Pancreas (tissue), 10 donors: ENCODE data around the gene CKAP4. TPM values are rescaled to one million over a fixed set of nuclear protein-coding genes. Genes with fewer than 3 reads are reported as not detected.
A peak's percentile ranks its signal among the peaks of the same experiment; 100 is the strongest.

Experiments used
- ATAC-seq, 4 donors: fragments of 200-7000 bp; cut with Tn5 transposase; one replicate each; pipeline versions ENCODE4 v1.8.0 to v1.9.1; 2020; ENCODE audit warnings: mild to moderate bottlenecking in 4 of 4, moderate library complexity in 4 of 4
- DNase-seq, 6 donors: peaks; one replicate each; pipeline ENCODE4 v3.0.0-alpha.2; 2020
- FAIRE-seq: peaks from 2 replicates; lab custom pipeline; 2012; peaks lifted over from hg19 to GRCh38; lab: Jason Lieb, UNC
- H3K27ac ChIP-seq, 4 donors: fragments of 200-600 bp; sonication (generic); 1 replicate in 3 of 4; 2 replicates in 1 of 4; pipeline versions ENCODE4 v1.5.0 to v1.8.0; 2020
- H3K27me3 ChIP-seq, 4 donors: fragments of 200-600 bp; one replicate each; pipeline ENCODE4 v1.8.0; 2021
- H3K36me3 ChIP-seq, 3 donors: fragments of 200-600 bp; sonication (generic) in 1 of 3; one replicate each; pipeline versions ENCODE4 v1.5.0 to v1.8.0; 2020 to 2021
- H3K4me1 ChIP-seq, 3 donors: fragments of 200-600 bp; one replicate each; pipeline ENCODE4 v1.8.0; 2021
- H3K4me3 ChIP-seq, 4 donors: fragments of 200-600 bp; sonication (generic) in 2 of 4; one replicate each; pipeline versions ENCODE4 v1.5.0 to v1.8.0; 2020 to 2021
- H3K9me3 ChIP-seq, 4 donors: fragments of 200-600 bp; one replicate each; pipeline ENCODE4 v1.8.0; 2021
- WGBS, 2 donors: extraction: QIAGEN DNeasy Blood & Tissue Kit; methylation state at CpG; one replicate each; pipeline ENCODE4 v1.1.7; 2013; 5-methylcytosine and 5-hydroxymethylcytosine counted together
- intact Hi-C, 3 donors: fragments of 100-400 bp; cut with DNase I; formaldehyde crosslinking; loops; one replicate each; pipeline versions ENCODE4 v1.11.1 to v1.14.2; 2022
- polyA plus RNA-seq, 2 donors: library from polyadenylated mRNA; stranded (reverse); fragments of 200-250 nt; gene quantifications; one replicate each; pipeline ENCODE4 v1.2.3, GENCODE V29; 2013
- total RNA-seq, 6 donors: library from RNA; stranded (reverse); fragmentation: NEBNext Ultra II Directional in 4 of 6; extraction: Animal tissue kit (Norgen Biotek cat#: 25700) in 4 of 6; gene quantifications; one replicate each; pipeline versions ENCODE4 v1.2.1 to v1.2.4, GENCODE V29; 2021 to 2023
- TF ChIP-seq, protein P1 (sequence below), 4 donors: fragments of 200-600 bp; sonication (generic) in 3 of 4; IDR thresholded peaks; one replicate each; pipeline versions ENCODE4 v1.5.0 to v1.8.0; 2021; ENCODE audit warnings: antibody characterized with exemption in 4 of 4
- donor health status: healthy with polysubstance abuse.
- donor health status: DM: no; HTN: no; CAD: no; lungs with moderate emphysema.
- donor health status: DM: no; HTN: no; CAD: no.
- donor health status: control.
- donor health status: control.
- donor health status: Bipolar disorder and iron deficiency.
- donor health status: DM: yes; HTN: yes; CAD: no.
- donor health status: DM: no; HTN: no; CAD: no.
- donor health status: DM: no; HTN: no; CAD: no.
- donor health status: DM: yes; HTN: yes; CAD: no.

Gene CKAP4, protein sequence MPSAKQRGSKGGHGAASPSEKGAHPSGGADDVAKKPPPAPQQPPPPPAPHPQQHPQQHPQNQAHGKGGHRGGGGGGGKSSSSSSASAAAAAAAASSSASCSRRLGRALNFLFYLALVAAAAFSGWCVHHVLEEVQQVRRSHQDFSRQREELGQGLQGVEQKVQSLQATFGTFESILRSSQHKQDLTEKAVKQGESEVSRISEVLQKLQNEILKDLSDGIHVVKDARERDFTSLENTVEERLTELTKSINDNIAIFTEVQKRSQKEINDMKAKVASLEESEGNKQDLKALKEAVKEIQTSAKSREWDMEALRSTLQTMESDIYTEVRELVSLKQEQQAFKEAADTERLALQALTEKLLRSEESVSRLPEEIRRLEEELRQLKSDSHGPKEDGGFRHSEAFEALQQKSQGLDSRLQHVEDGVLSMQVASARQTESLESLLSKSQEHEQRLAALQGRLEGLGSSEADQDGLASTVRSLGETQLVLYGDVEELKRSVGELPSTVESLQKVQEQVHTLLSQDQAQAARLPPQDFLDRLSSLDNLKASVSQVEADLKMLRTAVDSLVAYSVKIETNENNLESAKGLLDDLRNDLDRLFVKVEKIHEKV
- total RNA-seq = 10 to 100 TPM; 19.8 to 45.3 (median 28.4) TPM
- polyA plus RNA-seq = 10 to 100 TPM in 1 of 2 donors, 1 to 10 TPM in 1; 5.6 to 14.3 TPM

DNA sequence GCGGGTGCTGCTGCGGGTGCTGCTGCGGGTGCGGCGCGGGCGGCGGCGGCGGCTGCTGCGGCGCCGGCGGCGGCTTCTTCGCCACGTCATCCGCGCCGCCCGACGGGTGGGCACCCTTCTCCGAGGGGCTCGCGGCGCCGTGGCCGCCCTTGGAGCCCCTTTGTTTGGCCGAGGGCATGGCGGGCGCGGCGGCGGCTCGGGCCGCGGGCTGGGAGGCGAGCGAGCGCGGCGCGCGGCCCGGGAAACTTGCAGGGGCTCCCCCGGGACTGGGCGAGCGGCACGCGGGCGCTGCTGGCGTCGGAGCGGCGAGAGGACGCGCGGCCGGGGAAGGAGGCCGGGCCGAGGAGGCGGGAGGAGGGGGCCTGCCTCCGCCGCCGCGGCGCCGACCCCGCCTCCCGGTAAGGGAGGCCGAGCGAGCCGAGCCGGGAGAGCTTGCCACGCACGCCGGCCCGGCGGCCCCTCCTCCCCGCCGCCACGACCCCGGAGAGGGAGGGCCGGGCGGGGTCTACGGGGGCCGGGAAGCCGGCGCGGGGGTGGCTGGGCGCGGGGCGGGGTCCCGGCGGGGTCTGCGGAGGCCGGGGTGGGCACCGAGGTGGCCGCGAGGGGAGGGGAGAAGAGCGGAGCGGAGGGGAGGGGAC lies at the start of gene CKAP4:
Gene CKAP4, minus strand, starts transcription at position 347 of the 638 bp plus-strand sequence. Its CDS starts 169 bp downstream, at position 178.
- peak within 1 kb of the TSS; percentile 90 to 99 (median 98) for H3K27ac ChIP-seq
- peak; percentile 78 to 93 (median 85) for DNase-seq
- TF ChIP-seq, protein P1, sequence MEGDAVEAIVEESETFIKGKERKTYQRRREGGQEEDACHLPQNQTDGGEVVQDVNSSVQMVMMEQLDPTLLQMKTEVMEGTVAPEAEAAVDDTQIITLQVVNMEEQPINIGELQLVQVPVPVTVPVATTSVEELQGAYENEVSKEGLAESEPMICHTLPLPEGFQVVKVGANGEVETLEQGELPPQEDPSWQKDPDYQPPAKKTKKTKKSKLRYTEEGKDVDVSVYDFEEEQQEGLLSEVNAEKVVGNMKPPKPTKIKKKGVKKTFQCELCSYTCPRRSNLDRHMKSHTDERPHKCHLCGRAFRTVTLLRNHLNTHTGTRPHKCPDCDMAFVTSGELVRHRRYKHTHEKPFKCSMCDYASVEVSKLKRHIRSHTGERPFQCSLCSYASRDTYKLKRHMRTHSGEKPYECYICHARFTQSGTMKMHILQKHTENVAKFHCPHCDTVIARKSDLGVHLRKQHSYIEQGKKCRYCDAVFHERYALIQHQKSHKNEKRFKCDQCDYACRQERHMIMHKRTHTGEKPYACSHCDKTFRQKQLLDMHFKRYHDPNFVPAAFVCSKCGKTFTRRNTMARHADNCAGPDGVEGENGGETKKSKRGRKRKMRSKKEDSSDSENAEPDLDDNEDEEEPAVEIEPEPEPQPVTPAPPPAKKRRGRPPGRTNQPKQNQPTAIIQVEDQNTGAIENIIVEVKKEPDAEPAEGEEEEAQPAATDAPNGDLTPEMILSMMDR (IDR thresholded peaks at IDR 0.05) = no peak
- 0 to 1% methylated on average over 30 to 102 of the region's 102 CpGs for WGBS, 2 donors
- no peak for FAIRE-seq
- no peaks in the 10 kb centered on the region for H3K9me3 ChIP-seq
- H3K4me1 ChIP-seq = peaks cover 0 to 24% (median 12%) of the 10 kb centered on the region in 3 donors
- H3K36me3 ChIP-seq = no peaks in the 10 kb centered on the region
- H3K4me3 ChIP-seq = peak within 1 kb of the TSS; percentile 68 to 94 (median 87)
- no peaks in the 10 kb centered on the region for H3K27me3 ChIP-seq
- peak; percentile 75 to 86 (median 78) for ATAC-seq
- intact Hi-C loops = no loop called here

DNA sequence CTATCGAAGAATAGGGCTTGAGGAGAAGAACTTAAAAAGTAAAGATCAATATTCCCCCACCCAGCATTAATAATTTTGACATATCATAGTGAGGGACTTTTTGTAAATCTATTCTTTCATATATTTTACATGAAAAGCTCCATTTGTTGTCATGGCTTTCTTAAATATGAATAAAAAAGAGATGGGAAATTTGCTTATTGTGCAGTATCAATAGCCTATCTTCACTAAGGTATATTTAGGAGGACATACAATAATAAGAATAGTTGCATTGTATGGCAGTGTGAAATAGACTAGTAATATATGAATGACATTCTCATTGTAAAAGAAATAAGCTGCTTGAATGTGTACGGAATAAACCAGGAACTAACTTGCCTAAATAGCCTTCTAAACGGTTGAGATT lies 49.3 kb upstream of the CKAP4 start:
- Histone ChIP-seq H3K9me3 (no peaks in the 10 kb centered on the region), H3K27me3 (no peaks in the 10 kb centered on the region), H3K27ac (no peak overlapping the region), H3K4me1 (peaks cover 0 to 13% (median 0%) of the 10 kb centered on the region in 3 donors), H3K4me3 (no peak overlapping the region), H3K36me3 (no peaks in the 10 kb centered on the region)
- WGBS, 2 donors = 77 to 85% methylated on average over 3 of the region's 3 CpGs
- intact Hi-C loops = no loop called here
- FAIRE-seq = no peak
- DNase-seq = no peak
- ATAC-seq = no peak
- TF ChIP-seq, protein P1 (IDR thresholded peaks at IDR 0.05) = no peak

DNA sequence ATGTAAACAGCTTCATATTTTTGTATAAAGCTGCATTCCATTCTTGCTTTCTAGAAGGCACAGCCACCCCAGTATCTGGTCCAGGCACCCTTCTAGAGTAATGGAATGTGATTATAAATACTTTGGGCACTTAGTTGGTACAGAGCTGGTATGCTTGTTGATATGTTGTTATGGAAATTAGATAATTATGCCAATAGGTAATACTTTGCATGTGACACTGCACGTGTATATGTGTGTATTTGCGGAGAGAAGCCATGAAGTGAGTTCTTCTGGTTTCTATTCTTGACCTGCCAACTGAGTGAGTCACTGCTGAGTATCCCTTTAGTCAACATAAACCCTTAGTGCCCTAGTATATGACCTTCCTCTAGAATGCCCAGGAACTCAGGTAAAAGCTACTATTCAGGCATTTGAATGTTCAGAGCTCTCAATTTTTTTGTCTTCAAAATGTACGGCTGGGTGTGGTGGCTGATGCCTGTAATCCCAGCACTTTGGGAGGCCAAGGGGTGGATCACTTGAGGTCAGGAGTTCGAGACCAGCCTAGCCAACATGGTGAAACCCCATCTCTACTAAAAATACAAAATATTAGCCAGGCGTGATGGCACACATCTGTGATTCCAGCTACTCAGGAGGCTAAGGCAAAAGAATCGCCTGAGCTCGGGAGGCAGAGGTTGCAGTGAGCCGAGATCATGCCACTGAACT lies 48.5 kb upstream of the CKAP4 start:
- no peak overlapping the region for H3K4me3 ChIP-seq
- FAIRE-seq (no peak), DNase-seq (no peak), ATAC-seq (peak in 3 of 4 donors; percentile 49 to 60 (median 57))
- H3K27ac ChIP-seq = no peak overlapping the region
- peaks cover 0 to 8% (median 0%) of the 10 kb centered on the region in 3 donors for H3K4me1 ChIP-seq
- intact Hi-C loops = no loop called here
- no peaks in the 10 kb centered on the region for H3K36me3 ChIP-seq
- TF ChIP-seq, protein P1 (IDR thresholded peaks at IDR 0.05) = no peak
- no peaks in the 10 kb centered on the region for H3K27me3 ChIP-seq
- H3K9me3 ChIP-seq = no peaks in the 10 kb centered on the region
- WGBS, 2 donors = 82 to 90% methylated on average over 8 of the region's 8 CpGs

DNA sequence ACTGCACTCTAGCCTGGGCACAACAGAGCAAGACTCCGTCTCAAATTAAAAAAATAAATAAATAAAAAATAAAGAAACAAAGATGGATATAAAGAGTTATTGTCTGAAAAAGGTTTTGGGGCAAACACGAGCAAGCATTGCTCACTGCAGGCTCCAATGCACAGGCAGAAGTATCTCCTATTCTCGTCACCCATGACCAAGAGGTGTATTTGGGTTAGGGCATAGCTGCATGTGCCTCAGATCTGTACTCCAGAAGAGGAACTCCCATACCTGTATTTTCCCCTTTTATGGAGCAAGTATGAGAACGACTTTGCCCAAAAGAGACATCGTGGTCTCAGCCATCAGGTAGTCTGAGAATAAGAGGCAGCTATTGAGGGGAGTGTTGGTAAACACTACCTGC lies 44.5 kb upstream of the CKAP4 start:
- Histone ChIP-seq H3K27me3 (no peaks in the 10 kb centered on the region), H3K4me3 (no peak overlapping the region), H3K9me3 (no peaks in the 10 kb centered on the region), H3K4me1 (no peaks in the 10 kb centered on the region), H3K27ac (no peak overlapping the region), H3K36me3 (no peaks in the 10 kb centered on the region)
- 86 to 92% methylated on average over 5 of the region's 5 CpGs for WGBS, 2 donors
- no peak for ATAC-seq
- DNase-seq = no peak
- no peak for FAIRE-seq
- intact Hi-C loops = no loop called here
- TF ChIP-seq, protein P1 (IDR thresholded peaks at IDR 0.05) = no peak
